Activated T-cell treated with anti-CD3 and anti-CD28 coated beads, Interleukin-2, amount 50 U/mL, for 4 hours (primary cell): ENCODE results near the gene RNU6-8. TPM values are rescaled to one million over a fixed set of nuclear protein-coding genes. Genes with fewer than 3 reads are reported as not detected.
A peak's percentile ranks its signal among the peaks of the same experiment; 100 is the strongest.

ENCODE experiments used
- ATAC-seq, 2 donors: fragments of 200-7000 bp; cut with Tn5 transposase; one replicate each; pipeline ENCODE4 v1.10.0; 2021
- DNase-seq: peaks from one replicate; pipeline ENCODE4 v3.0.0-alpha.2; 2020
- H3K27me3 Mint-ChIP-seq: one replicate; pipeline ENCODE4 v1.8.0; 2021; ENCODE audit warnings: low read depth, mixed read lengths
- H3K36me3 Mint-ChIP-seq: one replicate; pipeline ENCODE4 v1.8.0; 2022; ENCODE audit warnings: mixed read lengths; ENCODE audit not compliant: insufficient read depth
- H3K4me1 Mint-ChIP-seq: one replicate; pipeline ENCODE4 v1.8.0; 2021; ENCODE audit warnings: low read depth, mixed read lengths
- H3K4me3 Mint-ChIP-seq: one replicate; pipeline ENCODE4 v1.8.0; 2021; ENCODE audit warnings: mild to moderate bottlenecking, moderate library complexity, mixed read lengths
- H3K9me3 Mint-ChIP-seq: one replicate; pipeline ENCODE4 v1.8.0; 2021; ENCODE audit warnings: mixed read lengths
- total RNA-seq, 3 donors: library from RNA; stranded (reverse); gene quantifications; one replicate each; pipeline ENCODE4 v1.2.1, GENCODE V29; 2021

Gene RNU6-8
- total RNA-seq, 3 donors from 2014 or later = not detected

DNA sequence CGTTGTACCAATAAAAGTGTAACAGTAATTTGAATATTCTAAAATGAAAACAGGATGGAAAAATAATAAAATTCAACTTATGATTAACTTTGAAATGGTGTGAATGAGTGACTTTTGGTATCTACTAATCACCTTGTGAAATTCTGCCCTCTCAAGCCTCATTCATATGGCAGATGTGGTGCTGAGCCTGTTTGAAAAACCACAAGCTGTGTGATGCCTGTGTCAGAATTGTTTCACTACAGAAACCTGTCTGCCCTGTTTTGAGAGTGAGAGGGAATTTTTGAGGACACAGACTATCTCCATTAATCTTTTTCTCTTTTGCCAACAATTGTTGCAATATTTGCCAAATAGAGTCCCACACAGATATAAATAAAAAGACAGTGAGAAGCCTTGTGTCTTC is 5.2 kb downstream of the RNU6-8 start:
- peaks cover 5% of the 10 kb centered on the region for H3K27me3 Mint-ChIP-seq

DNA sequence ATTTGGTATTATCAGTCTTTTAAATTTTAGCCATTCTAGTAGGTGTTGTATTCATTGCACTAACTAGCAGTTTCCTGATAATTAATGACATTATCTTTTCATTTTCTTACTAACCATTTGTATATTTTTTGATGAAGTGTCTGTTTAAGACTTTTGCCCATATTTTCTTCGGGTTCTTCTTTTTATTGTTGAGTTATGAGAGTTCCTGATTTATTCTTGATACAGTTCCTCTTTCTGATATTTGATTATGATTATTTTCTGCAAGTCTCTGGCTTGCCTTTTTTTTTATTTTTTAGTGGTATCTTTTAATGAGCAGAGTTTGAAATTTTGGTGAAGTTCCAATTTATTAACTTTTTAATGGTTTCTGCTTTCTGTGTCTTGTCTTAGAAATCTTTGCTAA is 7.4 kb downstream of the RNU6-8 start:
- Mint-ChIP-seq H3K9me3 (no peaks in the 10 kb centered on the region), H3K27me3 (peaks cover 9% of the 10 kb centered on the region), H3K36me3 (no peaks in the 10 kb centered on the region), H3K4me1 (peaks cover 2% of the 10 kb centered on the region), H3K4me3 (no peak overlapping the region)
- DNase-seq = no peak
- no peak for ATAC-seq

More for the DNA sequence above, 5.2 kb downstream of the RNU6-8 start:
- ATAC-seq = no peak
- no peaks in the 10 kb centered on the region for H3K36me3 Mint-ChIP-seq
- DNase-seq = no peak
- peaks cover 20% of the 10 kb centered on the region for H3K4me1 Mint-ChIP-seq
- no peaks in the 10 kb centered on the region for H3K9me3 Mint-ChIP-seq
- H3K4me3 Mint-ChIP-seq = no peak overlapping the region

DNA sequence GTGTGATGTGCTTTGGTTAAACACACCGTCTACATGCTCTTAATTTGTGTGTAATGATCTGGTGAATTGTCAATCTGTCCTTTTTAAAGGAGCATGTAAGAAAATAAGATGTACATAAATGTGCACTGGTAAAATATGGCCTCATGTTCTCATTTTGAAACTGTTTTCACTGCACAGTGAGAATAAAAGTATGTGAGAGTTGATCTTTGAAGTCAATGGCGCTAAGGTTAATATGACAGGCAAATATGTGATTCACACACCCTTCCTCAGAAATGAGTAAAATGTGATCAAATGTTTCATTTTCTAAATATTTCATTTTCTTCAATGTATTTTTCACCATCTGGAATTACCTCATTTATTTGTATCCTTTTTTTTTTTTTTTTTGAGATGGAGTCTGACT is 9.5 kb downstream of the RNU6-8 start:
- H3K9me3 Mint-ChIP-seq = no peaks in the 10 kb centered on the region
- no peak overlapping the region for H3K4me3 Mint-ChIP-seq
- ATAC-seq = peak; percentile 77 to 88
- H3K36me3 Mint-ChIP-seq = no peaks in the 10 kb centered on the region
- no peak for DNase-seq
- peaks cover 9% of the 10 kb centered on the region for H3K27me3 Mint-ChIP-seq
- no peaks in the 10 kb centered on the region for H3K4me1 Mint-ChIP-seq

DNA sequence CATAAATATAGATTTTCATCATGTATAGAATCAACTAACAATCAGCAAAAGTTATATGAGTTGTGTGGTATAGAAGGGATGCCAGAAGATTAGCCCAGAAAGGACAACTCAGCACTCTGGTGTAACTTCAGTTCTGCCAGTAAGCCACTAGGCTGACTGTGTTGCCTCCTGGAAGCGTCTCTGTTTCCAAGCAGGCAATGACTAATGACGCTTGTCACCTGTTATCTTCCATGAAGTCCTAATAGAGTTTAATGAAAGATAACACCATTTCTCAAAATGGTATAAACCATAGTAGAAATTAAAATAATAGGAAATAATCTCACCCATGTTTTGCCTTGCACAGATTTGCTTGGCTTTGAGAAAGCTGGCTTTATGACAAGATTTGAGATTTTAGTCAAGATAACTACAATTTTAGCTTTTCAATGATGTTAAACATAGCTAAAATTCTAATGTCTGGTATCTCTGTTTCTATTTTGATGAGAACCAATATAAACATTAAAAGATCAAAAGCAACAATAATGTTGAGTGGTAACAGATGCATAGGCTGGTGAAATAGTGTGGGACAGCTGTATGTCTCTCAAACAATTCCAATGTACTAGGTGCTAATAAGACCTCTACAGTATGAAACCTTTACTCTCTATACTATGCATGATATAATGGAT is 10.2 kb downstream of the RNU6-8 start:
- Mint-ChIP-seq H3K27me3 (peaks cover 9% of the 10 kb centered on the region), H3K4me1 (no peaks in the 10 kb centered on the region), H3K4me3 (no peak overlapping the region), H3K36me3 (no peaks in the 10 kb centered on the region), H3K9me3 (no peaks in the 10 kb centered on the region)
- DNase-seq (no peak), ATAC-seq (peak in 1 of 2 donors; percentile 14)

DNA sequence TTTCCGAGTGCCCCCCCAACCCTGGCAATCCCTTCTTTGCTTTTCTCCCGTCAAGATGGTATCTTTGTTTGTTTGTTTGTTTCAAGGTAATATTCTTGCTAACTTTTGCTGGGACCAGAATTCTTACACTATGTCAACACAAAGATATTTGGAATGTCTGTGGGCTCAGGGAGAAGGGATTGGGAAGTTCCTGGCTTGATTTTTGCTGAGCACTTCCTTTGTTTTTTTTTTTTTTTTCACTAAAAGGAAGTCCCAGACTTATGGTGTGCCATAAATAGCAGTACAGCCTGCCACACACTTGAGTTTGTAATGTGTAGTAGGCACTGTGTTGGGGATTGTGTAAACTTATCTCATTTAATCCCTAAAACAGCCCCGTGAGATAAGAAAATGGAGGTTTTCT is 12.4 kb downstream of the RNU6-8 start:
- peaks cover 3% of the 10 kb centered on the region for H3K4me1 Mint-ChIP-seq
- H3K4me3 Mint-ChIP-seq = no peak overlapping the region
- no peak for ATAC-seq
- H3K9me3 Mint-ChIP-seq = no peaks in the 10 kb centered on the region
- no peaks in the 10 kb centered on the region for H3K36me3 Mint-ChIP-seq
- peaks cover 8% of the 10 kb centered on the region for H3K27me3 Mint-ChIP-seq
- no peak for DNase-seq

DNA sequence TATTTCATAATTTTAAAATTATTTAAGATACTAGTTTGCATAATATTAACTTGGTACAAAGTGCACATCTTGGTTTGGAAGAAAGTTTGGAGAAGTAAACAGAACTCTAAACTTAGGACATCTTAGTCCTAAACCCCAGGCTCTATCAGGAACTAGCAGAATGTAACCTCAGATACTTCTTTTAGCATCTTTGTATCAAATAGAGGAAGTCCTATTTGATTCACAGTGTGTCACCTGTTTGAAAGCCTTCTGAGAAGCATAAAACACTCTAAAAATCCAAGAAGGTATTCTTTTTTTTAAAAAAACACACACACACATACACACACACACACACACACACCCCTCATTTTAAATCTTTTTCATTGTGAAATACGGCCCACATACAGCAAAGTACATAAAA is 13.3 kb downstream of the RNU6-8 start:
- Mint-ChIP-seq H3K4me1 (peaks cover 3% of the 10 kb centered on the region), H3K36me3 (no peaks in the 10 kb centered on the region), H3K9me3 (peaks cover 5% of the 10 kb centered on the region), H3K27me3 (peaks cover 9% of the 10 kb centered on the region), H3K4me3 (no peak overlapping the region)
- no peak for ATAC-seq
- DNase-seq = no peak

DNA sequence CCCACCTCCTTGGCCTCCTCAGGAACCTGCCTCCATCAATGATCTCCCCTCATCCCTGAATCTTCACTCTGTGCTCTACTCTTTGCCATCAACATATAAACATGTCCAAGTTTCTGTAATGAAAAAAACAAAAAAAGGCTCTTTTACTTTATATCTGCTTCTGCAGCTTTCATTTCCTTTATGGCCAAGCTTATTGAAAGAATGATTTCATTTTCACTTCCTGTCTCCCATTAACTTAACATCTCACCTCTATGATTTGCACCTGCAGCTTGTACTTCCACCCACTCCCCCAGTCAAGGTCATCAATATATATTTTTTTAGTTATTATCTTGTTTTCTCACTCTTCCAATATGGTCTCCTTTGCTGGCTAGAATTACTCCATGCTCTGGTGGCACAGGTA is 16.8 kb downstream of the RNU6-8 start:
- no peaks in the 10 kb centered on the region for H3K36me3 Mint-ChIP-seq
- peaks cover 6% of the 10 kb centered on the region for H3K27me3 Mint-ChIP-seq
- DNase-seq (no peak), ATAC-seq (no peak)
- peaks cover 5% of the 10 kb centered on the region for H3K9me3 Mint-ChIP-seq
- no peak overlapping the region for H3K4me3 Mint-ChIP-seq
- H3K4me1 Mint-ChIP-seq = peaks cover 3% of the 10 kb centered on the region

DNA sequence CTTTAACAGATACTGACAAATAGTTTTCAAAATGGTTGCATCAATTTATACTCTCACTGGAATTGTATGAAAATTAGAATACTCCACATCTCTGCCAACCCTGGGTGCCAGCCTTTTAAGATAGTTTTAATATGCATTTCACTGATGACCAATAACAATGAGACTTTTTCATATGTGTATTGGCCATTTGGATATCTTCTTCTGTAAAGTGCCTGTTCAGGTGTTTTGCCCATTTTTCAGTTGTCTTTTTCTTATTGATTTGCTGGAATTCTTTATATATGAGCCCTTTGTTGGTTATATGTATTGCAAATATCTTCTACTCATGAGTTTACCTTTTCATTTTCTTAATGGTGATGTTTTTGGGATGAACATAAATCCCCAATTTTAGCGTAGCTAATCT is 18.0 kb downstream of the RNU6-8 start:
- Mint-ChIP-seq H3K4me1 (peaks cover 3% of the 10 kb centered on the region), H3K36me3 (no peaks in the 10 kb centered on the region), H3K4me3 (no peak overlapping the region), H3K9me3 (peaks cover 5% of the 10 kb centered on the region), H3K27me3 (peaks cover 6% of the 10 kb centered on the region)
- DNase-seq (no peak), ATAC-seq (no peak)

DNA sequence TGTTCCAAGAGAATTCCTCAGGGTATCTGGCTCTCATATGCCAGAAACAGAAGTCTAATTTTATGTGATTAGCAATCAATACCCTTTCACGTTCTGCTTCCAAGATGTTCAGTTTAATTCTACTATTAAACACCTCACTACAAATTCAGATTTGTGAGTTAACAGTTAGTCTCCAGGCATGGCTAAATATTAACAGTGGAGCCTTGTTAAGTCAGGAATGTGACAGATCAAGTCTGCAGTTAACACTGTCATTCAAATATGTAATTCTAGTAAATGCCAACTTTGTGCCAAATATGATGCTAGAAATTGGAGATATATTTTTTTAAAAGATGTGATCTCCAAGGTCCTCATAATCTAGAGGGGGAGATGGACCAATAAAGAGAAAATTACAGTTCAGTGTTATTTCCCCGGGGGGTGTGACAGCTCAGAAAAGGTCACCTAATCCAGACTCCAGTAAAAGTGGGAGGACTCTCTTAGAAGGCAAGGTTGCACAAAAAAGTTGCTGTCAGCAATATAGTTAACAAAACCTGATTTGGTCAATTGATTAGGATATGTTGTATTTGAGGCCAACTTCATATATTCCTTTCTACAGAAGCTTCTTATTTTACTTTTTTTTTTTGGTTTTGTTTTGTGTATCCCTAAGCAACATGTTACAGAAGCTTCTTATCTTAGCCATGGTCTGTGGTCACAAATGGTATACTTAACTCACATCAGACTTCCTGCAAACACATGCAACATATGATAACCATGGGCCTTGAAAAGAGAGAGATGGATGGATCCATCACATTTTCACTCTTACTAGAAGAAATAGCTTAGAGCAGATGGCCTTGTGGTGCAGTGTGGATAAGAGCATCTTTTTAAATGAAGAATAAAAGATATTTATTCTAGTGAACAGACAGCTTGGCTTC is 19.7 kb downstream of the RNU6-8 start:
- H3K4me3 Mint-ChIP-seq = no peak overlapping the region
- DNase-seq (no peak), ATAC-seq (no peak)
- H3K27me3 Mint-ChIP-seq = peaks cover 6% of the 10 kb centered on the region
- H3K4me1 Mint-ChIP-seq = peaks cover 3% of the 10 kb centered on the region
- H3K36me3 Mint-ChIP-seq = no peaks in the 10 kb centered on the region
- peaks cover 9% of the 10 kb centered on the region for H3K9me3 Mint-ChIP-seq

DNA sequence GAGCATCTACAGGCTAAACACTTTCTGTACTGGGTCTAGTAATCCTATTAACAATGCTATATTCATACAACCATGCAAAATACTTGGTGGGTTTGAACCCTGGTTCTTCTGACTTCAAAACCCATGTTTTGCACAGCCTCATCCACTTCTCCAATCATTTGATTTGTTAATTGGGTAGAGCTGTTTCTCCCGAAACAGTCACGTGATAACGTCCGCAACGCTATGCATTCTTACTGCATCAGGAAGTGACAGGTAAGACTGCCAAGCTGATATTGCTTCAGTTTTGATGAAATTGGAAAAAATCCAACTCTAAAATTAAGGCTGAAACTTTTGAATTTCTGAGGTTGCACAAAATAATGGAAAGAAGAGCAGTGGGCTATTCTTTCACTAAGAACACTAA is 31.6 kb downstream of the RNU6-8 start:
- Mint-ChIP-seq H3K9me3 (no peaks in the 10 kb centered on the region), H3K36me3 (no peaks in the 10 kb centered on the region), H3K4me3 (no peak overlapping the region), H3K4me1 (no peaks in the 10 kb centered on the region), H3K27me3 (no peaks in the 10 kb centered on the region)
- ATAC-seq (no peak), DNase-seq (no peak)

DNA sequence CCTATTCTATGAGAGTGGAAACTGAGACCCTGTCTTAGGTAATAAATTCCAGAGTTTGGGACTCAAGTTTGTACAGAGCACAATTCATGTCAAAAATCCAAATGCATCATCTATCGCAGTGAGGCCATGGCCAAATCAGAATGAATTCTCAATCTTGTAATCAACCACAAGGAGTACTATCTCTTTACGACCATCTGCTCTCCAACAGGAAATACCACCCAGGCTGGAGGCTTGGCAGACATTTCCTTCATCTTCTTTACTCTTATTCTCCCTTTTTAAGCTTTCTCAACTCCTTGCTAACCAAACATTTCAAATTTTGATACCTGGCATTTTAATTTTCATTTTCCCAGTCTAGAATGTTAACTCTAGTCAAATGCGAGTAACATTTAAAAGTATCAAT is 33.9 kb downstream of the RNU6-8 start:
- no peaks in the 10 kb centered on the region for H3K4me1 Mint-ChIP-seq
- no peak for ATAC-seq
- no peak overlapping the region for H3K4me3 Mint-ChIP-seq
- H3K9me3 Mint-ChIP-seq = no peaks in the 10 kb centered on the region
- no peaks in the 10 kb centered on the region for H3K36me3 Mint-ChIP-seq
- H3K27me3 Mint-ChIP-seq = no peaks in the 10 kb centered on the region
- no peak for DNase-seq

DNA sequence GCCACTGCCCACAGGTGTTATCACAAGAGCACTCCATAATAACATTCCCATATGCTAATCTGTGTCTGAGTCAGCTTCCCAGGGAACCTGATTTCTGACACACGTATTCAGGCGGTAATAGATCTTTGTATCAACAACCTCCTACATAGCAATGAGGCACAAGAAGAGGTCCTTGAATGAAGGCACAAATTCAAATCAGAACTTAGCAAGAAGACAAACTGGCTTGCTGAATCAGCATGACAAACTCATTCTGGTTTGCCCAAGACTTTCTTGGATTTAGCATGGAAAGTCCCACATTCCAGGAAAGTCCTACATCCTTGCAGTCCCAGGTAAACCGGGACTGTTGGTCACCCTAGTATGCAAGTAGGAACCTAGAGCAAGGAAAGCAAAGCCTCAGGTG is 35.2 kb downstream of the RNU6-8 start:
- ATAC-seq (no peak), DNase-seq (no peak)
- Mint-ChIP-seq H3K27me3 (no peaks in the 10 kb centered on the region), H3K36me3 (no peaks in the 10 kb centered on the region), H3K4me3 (no peak overlapping the region), H3K9me3 (no peaks in the 10 kb centered on the region), H3K4me1 (no peaks in the 10 kb centered on the region)

DNA sequence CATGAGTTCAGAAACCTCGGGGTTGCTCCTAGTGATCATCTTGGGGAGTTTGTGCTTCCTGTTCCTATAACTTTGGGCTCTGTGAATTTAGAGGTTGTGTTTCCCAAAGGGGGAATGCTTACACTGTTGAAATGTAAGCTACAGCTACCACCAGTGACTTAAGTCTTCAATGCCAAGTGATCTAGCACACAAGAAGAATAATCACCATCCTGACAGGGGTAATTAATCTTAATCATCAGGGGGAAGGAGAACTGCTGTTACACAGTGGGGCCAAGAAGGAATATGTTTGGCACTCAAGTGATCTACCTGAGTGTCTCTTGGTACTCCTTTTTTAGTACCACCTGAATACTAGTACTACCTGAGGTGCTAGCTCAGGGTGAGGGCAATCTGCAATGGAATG is 36.1 kb downstream of the RNU6-8 start:
- Mint-ChIP-seq H3K4me3 (no peak overlapping the region), H3K4me1 (no peaks in the 10 kb centered on the region), H3K36me3 (no peaks in the 10 kb centered on the region), H3K9me3 (peaks cover 7% of the 10 kb centered on the region), H3K27me3 (no peaks in the 10 kb centered on the region)
- DNase-seq (no peak), ATAC-seq (no peak)

DNA sequence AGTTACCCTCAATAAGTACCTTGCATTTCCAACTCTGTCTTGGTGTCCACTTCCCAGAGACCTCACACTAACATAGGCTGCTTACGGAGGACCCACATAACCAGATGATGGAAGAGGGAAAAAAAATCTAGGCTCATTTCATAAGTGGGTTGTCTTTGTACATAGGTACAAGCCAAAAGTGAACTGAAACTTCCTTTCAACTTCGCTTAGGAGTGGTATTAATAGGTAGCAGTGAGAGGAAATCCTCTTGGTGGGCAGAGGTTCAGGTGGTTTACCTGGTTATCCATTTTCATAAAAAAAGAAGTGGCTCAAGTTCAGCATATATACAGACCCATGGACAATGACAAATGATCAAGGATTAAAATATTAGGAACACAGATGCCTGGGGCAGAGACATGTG is 37.0 kb downstream of the RNU6-8 start:
- Mint-ChIP-seq H3K27me3 (no peaks in the 10 kb centered on the region), H3K4me1 (no peaks in the 10 kb centered on the region), H3K4me3 (no peak overlapping the region), H3K9me3 (peaks cover 12% of the 10 kb centered on the region), H3K36me3 (no peaks in the 10 kb centered on the region)
- ATAC-seq (no peak), DNase-seq (no peak)
